Peyer's patch (tissue), 4 donors: ENCODE measurements around the gene SERBP1. TPM values are rescaled to one million over a fixed set of nuclear protein-coding genes. Genes with fewer than 3 reads are reported as not detected.

Experiments
- DNase-seq, 3 donors: peaks; one replicate each; pipeline ENCODE4 v3.0.0-alpha.2; 2017 to 2019
- H3K27ac ChIP-seq, 4 donors: fragments of 200-600 bp; sonication (generic); one replicate each; pipeline ENCODE4 v1.5.1; 2016 to 2019
- H3K27me3 ChIP-seq, 2 donors: fragments of 200-600 bp; sonication (generic); one replicate each; pipeline ENCODE4 v1.5.1; 2019
- H3K36me3 ChIP-seq, 3 donors: fragments of 200-600 bp; sonication (generic); one replicate each; pipeline ENCODE4 v1.5.1; 2016 to 2019
- H3K4me1 ChIP-seq, 4 donors: fragments of 200-600 bp; sonication (generic); one replicate each; pipeline ENCODE4 v1.5.1; 2016 to 2019
- H3K4me3 ChIP-seq, 4 donors: fragments of 200-600 bp; sonication (generic); 1 replicate in 3 of 4; 2 replicates in 1 of 4; pipeline ENCODE4 v1.5.1; 2016 to 2019; ENCODE audit warnings: mild to moderate bottlenecking in 1 of 4
- H3K9me3 ChIP-seq, 4 donors: fragments of 200-600 bp; sonication (generic); one replicate each; pipeline ENCODE4 v1.5.1; 2016 to 2019; ENCODE audit warnings: mild to moderate bottlenecking in 1 of 4
- CTCF ChIP-seq, 6 experiments: fragments of 450-650 bp in 4 of 6; fragments of 200-600 bp in 2 of 6; sonication (generic) in 1 of 6; IDR thresholded peaks; one replicate each; pipeline ENCODE4 v1.5.1; 2017 to 2019; ENCODE audit warnings: antibody characterized with exemption in 6 of 6, mild to moderate bottlenecking in 3 of 6, moderate library complexity in 1 of 6
- POLR2A ChIP-seq, 2 donors: fragments of 450-650 bp; IDR thresholded peaks; one replicate each; pipeline ENCODE4 v1.5.1; 2017; ENCODE audit warnings: antibody characterized with exemption in 2 of 2, mild to moderate bottlenecking in 2 of 2, moderate library complexity in 2 of 2
- total RNA-seq, 4 donors: library from RNA; depleted of rRNA; stranded (reverse); fragments of >200 nt; gene quantifications; one replicate each; pipeline ENCODE4 v1.1.0, GENCODE V29; 2016

SERBP1 gene
- total RNA-seq, 4 donors from 2014 or later: 99.5 to 171 (median 103) TPM

GRCh38 chr1:67440339-67440738, 10.1 kb upstream of the SERBP1 start:
- Histone ChIP-seq H3K27ac (no peak overlapping the region), H3K9me3 (no peaks in the 10 kb centered on the region), H3K4me3 (no peak overlapping the region), H3K4me1 (no peaks in the 10 kb centered on the region), H3K36me3 (no peaks in the 10 kb centered on the region), H3K27me3 (no peaks in the 10 kb centered on the region)
- no peak for DNase-seq
- TF ChIP-seq CTCF (IDR thresholded peaks at IDR 0.05) (no peak), POLR2A (IDR thresholded peaks at IDR 0.05) (no peak)

- DNase-seq: no peak
- Histone ChIP-seq H3K36me3 (no peaks in the 10 kb centered on the region), H3K27ac (no peak overlapping the region), H3K9me3 (no peaks in the 10 kb centered on the region), H3K4me3 (no peak overlapping the region), H3K27me3 (no peaks in the 10 kb centered on the region), H3K4me1 (no peaks in the 10 kb centered on the region)
- TF ChIP-seq POLR2A (IDR thresholded peaks at IDR 0.05): no peak
These were observed 9.3 kb upstream of the SERBP1 start for GRCh38 chr1:67439277-67440029.

GRCh38 chr1:67437961-67438360, 7.8 kb upstream of the SERBP1 start:
- H3K27ac ChIP-seq: no peak overlapping the region
- TF ChIP-seq POLR2A (IDR thresholded peaks at IDR 0.05) (no peak), CTCF (IDR thresholded peaks at IDR 0.05) (no peak)
- no peaks in the 10 kb centered on the region for H3K4me1 ChIP-seq
- no peak overlapping the region for H3K4me3 ChIP-seq
- H3K9me3 ChIP-seq: no peaks in the 10 kb centered on the region
- H3K36me3 ChIP-seq: no peaks in the 10 kb centered on the region
- no peaks in the 10 kb centered on the region for H3K27me3 ChIP-seq
- no peak for DNase-seq

- DNase-seq: no peak
- TF ChIP-seq CTCF (IDR thresholded peaks at IDR 0.05) (no peak), POLR2A (IDR thresholded peaks at IDR 0.05) (no peak)
- H3K4me1 ChIP-seq: peaks cover 0 to 5% (median 0%) of the 10 kb centered on the region in 4 donors
These were observed 6.4 kb upstream of the SERBP1 start for GRCh38 chr1:67436511-67437055.

GRCh38 chr1:67434491-67434890, 4.3 kb upstream of the SERBP1 start:
- H3K4me1 ChIP-seq: peaks cover 0 to 10% (median 0%) of the 10 kb centered on the region in 4 donors
- no peaks in the 10 kb centered on the region for H3K27me3 ChIP-seq
- no peak overlapping the region for H3K4me3 ChIP-seq
- TF ChIP-seq POLR2A (IDR thresholded peaks at IDR 0.05): no peak
- TF ChIP-seq CTCF (IDR thresholded peaks at IDR 0.05): no peak
- no peaks in the 10 kb centered on the region for H3K36me3 ChIP-seq
- no peaks in the 10 kb centered on the region for H3K9me3 ChIP-seq
- no peak for DNase-seq
- no peak overlapping the region for H3K27ac ChIP-seq

More at GRCh38 chr1:67436511-67437055, 6.4 kb upstream of the SERBP1 start:
- H3K9me3 ChIP-seq: no peaks in the 10 kb centered on the region
- H3K27me3 ChIP-seq: no peaks in the 10 kb centered on the region
- no peak overlapping the region for H3K4me3 ChIP-seq
- no peaks in the 10 kb centered on the region for H3K36me3 ChIP-seq
- no peak overlapping the region for H3K27ac ChIP-seq

GRCh38 chr1:67433837-67434236, 3.6 kb upstream of the SERBP1 start:
- Histone ChIP-seq H3K27me3 (no peaks in the 10 kb centered on the region), H3K27ac (no peak overlapping the region), H3K36me3 (no peaks in the 10 kb centered on the region), H3K9me3 (no peaks in the 10 kb centered on the region), H3K4me1 (peaks cover 0 to 10% (median 0%) of the 10 kb centered on the region in 4 donors), H3K4me3 (no peak overlapping the region)
- TF ChIP-seq POLR2A (IDR thresholded peaks at IDR 0.05) (no peak), CTCF (IDR thresholded peaks at IDR 0.05) (no peak)
- DNase-seq: no peak
